WTC11 (cell line): Measurements from ENCODE around the gene LMCD1. TPM values are rescaled to one million over a fixed set of nuclear protein-coding genes. Genes with fewer than 3 reads are reported as not detected.

Experiments used
- ATAC-seq: fragments of 200-7000 bp; cut with Tn5 transposase; 2 replicates; pipeline ENCODE4 v1.10.0; 2021; ENCODE audit warnings: mild to moderate bottlenecking, moderate library complexity
- CTCF ChIA-PET: fragments of 300-600 bp; sonication (Branson Sonifier 250); formaldehyde crosslinking; loops from one replicate; lab custom pipeline; 2021; ENCODE audit warnings: antibody characterized with exemption; lab: Charles Lee
- POLR2A ChIA-PET: fragments of 350-600 bp; sonication (Branson Sonifier 250); formaldehyde crosslinking; loops from one replicate; lab custom pipeline; 2021; ENCODE audit warnings: antibody characterized with exemption; lab: Charles Lee
- DNase-seq: peaks from one replicate; pipeline ENCODE4 v3.0.0; 2021; ENCODE audit warnings: low spot score
- H3K27ac Mint-ChIP-seq: 2 replicates; pipeline ENCODE4 v1.8.0; 2021; ENCODE audit warnings: mixed read lengths
- H3K27me3 Mint-ChIP-seq: 2 replicates; pipeline ENCODE4 v1.8.0; 2021; ENCODE audit warnings: low read depth, mild to moderate bottlenecking, moderate library complexity, mixed read lengths
- H3K36me3 Mint-ChIP-seq: 2 replicates; pipeline ENCODE4 v1.8.0; 2021; ENCODE audit warnings: mixed read lengths
- H3K4me1 Mint-ChIP-seq: 2 replicates; pipeline ENCODE4 v1.8.0; 2022; ENCODE audit warnings: mixed read lengths
- H3K4me3 Mint-ChIP-seq: 2 replicates; pipeline ENCODE4 v1.8.0; 2021; ENCODE audit warnings: mild to moderate bottlenecking, moderate library complexity, mixed read lengths
- H3K9me3 Mint-ChIP-seq: 2 replicates; pipeline ENCODE4 v1.8.0; 2021; ENCODE audit warnings: mixed read lengths
- AR ChIP-seq: fragments of 250-450 bp; sonication (Bioruptor Pico); IDR thresholded peaks from 2 replicates; pipeline ENCODE4 v1.9.0; 2021; ENCODE audit warnings: mild to moderate bottlenecking
- CBFB ChIP-seq: sonication (generic); formaldehyde crosslinking; IDR thresholded peaks from 2 replicates; pipeline ENCODE4 v1.8.1; 2022; ENCODE audit warnings: mild to moderate bottlenecking, low read depth, missing genetic modification reagents
- ELF4 ChIP-seq: sonication (generic); formaldehyde crosslinking; IDR thresholded peaks from 2 replicates; pipeline ENCODE4 v1.8.1; 2022; ENCODE audit warnings: low read depth, mild to moderate bottlenecking, moderate library complexity, missing genetic modification reagents
- GRHL2 ChIP-seq: fragments of 250-450 bp; sonication (Bioruptor Pico); IDR thresholded peaks from 2 replicates; pipeline ENCODE4 v1.8.0; 2022; ENCODE audit warnings: mild to moderate bottlenecking, moderate library complexity; ENCODE audit not compliant: insufficient replicate concordance, severe bottlenecking
- MAX ChIP-seq: sonication (generic); formaldehyde crosslinking; IDR thresholded peaks from 2 replicates; pipeline ENCODE4 v1.8.0; 2022; ENCODE audit warnings: mild to moderate bottlenecking, missing genetic modification reagents
- NFATC4 ChIP-seq: fragments of 250-450 bp; sonication (Bioruptor Pico); IDR thresholded peaks from 2 replicates; pipeline ENCODE4 v1.9.0; 2021; ENCODE audit warnings: mild to moderate bottlenecking
- NFYB ChIP-seq: sonication (generic); formaldehyde crosslinking; conservative IDR thresholded peaks from 2 replicates; pipeline ENCODE4 v1.8.0; 2022; ENCODE audit warnings: low read depth, missing genetic modification reagents
- PRDM15 ChIP-seq: sonication (generic); formaldehyde crosslinking; IDR thresholded peaks from 2 replicates; pipeline ENCODE4 v1.8.0; 2022; ENCODE audit warnings: missing genetic modification reagents
- PRRX2 ChIP-seq: fragments of 250-450 bp; sonication (Bioruptor Pico); IDR thresholded peaks from 2 replicates; pipeline ENCODE4 v1.8.0; 2021; ENCODE audit warnings: mild to moderate bottlenecking
- RORB ChIP-seq: fragments of 250-450 bp; sonication (Bioruptor Pico); IDR thresholded peaks from 2 replicates; pipeline ENCODE4 v1.9.0; 2021; ENCODE audit warnings: mild to moderate bottlenecking
- SMAD4 ChIP-seq: sonication (generic); formaldehyde crosslinking; IDR thresholded peaks from 2 replicates; pipeline ENCODE4 v1.8.0; 2022; ENCODE audit warnings: mild to moderate bottlenecking, missing genetic modification reagents
- TEAD4 ChIP-seq: sonication (generic); formaldehyde crosslinking; IDR thresholded peaks from 2 replicates; pipeline ENCODE4 v1.8.0; 2022; ENCODE audit warnings: mild to moderate bottlenecking, missing genetic modification reagents
- ZNF232 ChIP-seq: sonication (generic); formaldehyde crosslinking; IDR thresholded peaks from 2 replicates; pipeline ENCODE4 v1.8.0; 2022; ENCODE audit warnings: mild to moderate bottlenecking, missing genetic modification reagents
- ZNF416 ChIP-seq: fragments of 250-450 bp; sonication (Bioruptor Pico); IDR thresholded peaks from 2 replicates; pipeline ENCODE4 v1.9.0; 2021; ENCODE audit warnings: mild to moderate bottlenecking, inconsistent platforms
- total RNA-seq: library from RNA; stranded (reverse); gene quantifications from 3 replicates; pipeline ENCODE4 v1.2.3, GENCODE V29; 2021
- TF ChIP-seq, protein P1 (sequence below): fragments of 250-450 bp; sonication (Bioruptor Pico); IDR thresholded peaks from 2 replicates; pipeline ENCODE4 v2.1.2; 2022; ENCODE audit warnings: mild to moderate bottlenecking, moderate library complexity
- TF ChIP-seq, protein P2 (sequence below): sonication (generic); formaldehyde crosslinking; IDR thresholded peaks from 2 replicates; pipeline ENCODE4 v1.8.0; 2023; ENCODE audit warnings: missing genetic modification reagents
- TF ChIP-seq, protein P3 (sequence below): sonication (generic); formaldehyde crosslinking; IDR thresholded peaks from 2 replicates; pipeline ENCODE4 v1.8.0; 2022; ENCODE audit warnings: mild to moderate bottlenecking, missing genetic modification reagents
- TF ChIP-seq, protein P4 (sequence below): sonication (generic); formaldehyde crosslinking; IDR thresholded peaks from 2 replicates; pipeline ENCODE4 v1.8.1; 2023; ENCODE audit warnings: mild to moderate bottlenecking, moderate library complexity, missing genetic modification reagents
- TF ChIP-seq, protein P5 (sequence below): sonication (generic); formaldehyde crosslinking; IDR thresholded peaks from 2 replicates; pipeline ENCODE4 v1.8.1; 2022; ENCODE audit warnings: low read depth, mild to moderate bottlenecking, moderate library complexity, missing genetic modification reagents, borderline replicate concordance
- TF ChIP-seq, protein P6 (sequence below): sonication (generic); formaldehyde crosslinking; conservative IDR thresholded peaks from 2 replicates; pipeline ENCODE4 v1.8.1; 2022; ENCODE audit warnings: mild to moderate bottlenecking, missing genetic modification reagents

LMCD1 gene
- total RNA-seq, 1 experiment from 2014 or later, result 12.5 TPM

- TF ChIP-seq, protein P1, sequence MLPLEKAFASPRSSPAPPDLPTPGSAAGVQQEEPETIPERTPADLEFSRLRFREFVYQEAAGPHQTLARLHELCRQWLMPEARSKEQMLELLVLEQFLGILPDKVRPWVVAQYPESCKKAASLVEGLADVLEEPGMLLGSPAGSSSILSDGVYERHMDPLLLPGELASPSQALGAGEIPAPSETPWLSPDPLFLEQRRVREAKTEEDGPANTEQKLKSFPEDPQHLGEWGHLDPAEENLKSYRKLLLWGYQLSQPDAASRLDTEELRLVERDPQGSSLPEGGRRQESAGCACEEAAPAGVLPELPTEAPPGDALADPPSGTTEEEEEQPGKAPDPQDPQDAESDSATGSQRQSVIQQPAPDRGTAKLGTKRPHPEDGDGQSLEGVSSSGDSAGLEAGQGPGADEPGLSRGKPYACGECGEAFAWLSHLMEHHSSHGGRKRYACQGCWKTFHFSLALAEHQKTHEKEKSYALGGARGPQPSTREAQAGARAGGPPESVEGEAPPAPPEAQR (CRISPR knock-in tag), result no peak
These were observed 5.9 kb downstream of the LMCD1 start (continued) for GRCh38 chr3:8507496-8507895.

DNA sequence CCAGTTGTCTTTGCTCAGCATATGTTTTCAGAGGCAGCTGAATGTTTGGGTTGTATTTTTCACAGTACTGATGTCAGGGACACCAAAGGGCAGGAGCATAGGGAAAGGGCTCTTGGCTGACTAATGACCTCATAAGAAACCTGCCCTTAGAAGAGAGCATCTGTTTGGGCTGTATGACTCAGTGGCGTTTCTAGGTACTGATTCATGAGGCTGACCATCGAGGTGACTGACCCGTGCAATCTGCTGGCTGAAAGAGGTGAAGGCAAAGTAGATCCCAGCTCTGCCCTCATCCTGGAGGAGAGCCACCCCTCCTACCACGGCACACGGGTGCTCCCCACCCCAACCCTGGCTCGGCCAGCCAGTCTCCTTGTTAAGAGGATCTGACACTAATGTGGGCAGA, 8.3 kb downstream of the LMCD1 start:
- ATAC-seq (no peak), DNase-seq (no peak)
- H3K36me3 Mint-ChIP-seq, result no peaks in the 10 kb centered on the region; the same call in 1 of the 2 replicates
- TF ChIP-seq NFYB (CRISPR knock-in tag) (no peak), NFATC4 (no peak), GRHL2 (CRISPR knock-in tag) (no peak), CBFB (CRISPR knock-in tag) (no peak)
- ChIA-PET CTCF (no interaction called here), POLR2A (no interaction called here)
- H3K4me3 Mint-ChIP-seq, result no peak overlapping the region
- H3K27ac Mint-ChIP-seq, result no peak overlapping the region
- H3K27me3 Mint-ChIP-seq, result no peaks in the 10 kb centered on the region
- H3K4me1 Mint-ChIP-seq, result peaks cover 8% of the 10 kb centered on the region
- H3K9me3 Mint-ChIP-seq, result no peaks in the 10 kb centered on the region

DNA sequence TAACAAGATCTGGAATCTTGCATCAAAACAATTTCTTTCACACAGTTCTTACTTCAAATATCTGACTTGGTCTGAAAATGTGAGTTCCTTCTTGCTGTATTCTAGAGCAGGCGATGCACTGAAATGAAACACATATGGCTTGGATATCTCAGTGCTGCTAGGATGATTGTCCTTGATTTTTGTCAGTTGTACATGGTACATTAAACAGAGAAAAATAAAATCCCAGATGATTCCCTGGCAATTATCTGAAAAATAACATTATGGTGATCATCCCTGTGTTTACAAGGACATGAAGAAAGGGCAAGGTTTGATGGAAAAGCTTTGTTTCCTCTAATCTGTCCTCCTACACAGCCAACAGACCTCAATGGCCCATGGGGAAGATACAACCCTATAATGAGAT, 10.6 kb downstream of the LMCD1 start:
- ATAC-seq (no peak), DNase-seq (no peak)
- Mint-ChIP-seq H3K4me3 (no peak overlapping the region), H3K4me1 (peaks cover 6% of the 10 kb centered on the region; the same call in 1 of the 2 replicates), H3K27me3 (no peaks in the 10 kb centered on the region), H3K9me3 (no peaks in the 10 kb centered on the region), H3K36me3 (peaks cover 2% of the 10 kb centered on the region; the same call in 1 of the 2 replicates), H3K27ac (no peak overlapping the region)
- ChIA-PET POLR2A (interaction anchor here (1.3 kb wide), 1 partner anchor 11 kb away, joined by 4 read pairs; the partner anchor contains the start of gene LMCD1), CTCF (interaction anchor here (0.5 to 1.4 kb wide), 2 partner anchors 10 to 21 kb away, joined by 3 to 6 read pairs; partner anchors contain the start of gene LMCD1)
- TF ChIP-seq AR (CRISPR knock-in tag) (no peak), ELF4 (no peak), MAX (CRISPR knock-in tag) (no peak), PRDM15 (no peak), PRRX2 (CRISPR knock-in tag) (no peak), RORB (CRISPR knock-in tag) (no peak), SMAD4 (no peak), TEAD4 (CRISPR knock-in tag) (no peak), ZNF416 (CRISPR knock-in tag) (no peak), ZNF232 (CRISPR knock-in tag) (no peak)
- TF ChIP-seq, protein P2, sequence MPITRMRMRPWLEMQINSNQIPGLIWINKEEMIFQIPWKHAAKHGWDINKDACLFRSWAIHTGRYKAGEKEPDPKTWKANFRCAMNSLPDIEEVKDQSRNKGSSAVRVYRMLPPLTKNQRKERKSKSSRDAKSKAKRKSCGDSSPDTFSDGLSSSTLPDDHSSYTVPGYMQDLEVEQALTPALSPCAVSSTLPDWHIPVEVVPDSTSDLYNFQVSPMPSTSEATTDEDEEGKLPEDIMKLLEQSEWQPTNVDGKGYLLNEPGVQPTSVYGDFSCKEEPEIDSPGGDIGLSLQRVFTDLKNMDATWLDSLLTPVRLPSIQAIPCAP (CRISPR knock-in tag), result no peak
- TF ChIP-seq, protein P3, sequence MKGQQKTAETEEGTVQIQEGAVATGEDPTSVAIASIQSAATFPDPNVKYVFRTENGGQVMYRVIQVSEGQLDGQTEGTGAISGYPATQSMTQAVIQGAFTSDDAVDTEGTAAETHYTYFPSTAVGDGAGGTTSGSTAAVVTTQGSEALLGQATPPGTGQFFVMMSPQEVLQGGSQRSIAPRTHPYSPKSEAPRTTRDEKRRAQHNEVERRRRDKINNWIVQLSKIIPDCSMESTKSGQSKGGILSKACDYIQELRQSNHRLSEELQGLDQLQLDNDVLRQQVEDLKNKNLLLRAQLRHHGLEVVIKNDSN (CRISPR knock-in tag), result no peak
- TF ChIP-seq, protein P4, sequence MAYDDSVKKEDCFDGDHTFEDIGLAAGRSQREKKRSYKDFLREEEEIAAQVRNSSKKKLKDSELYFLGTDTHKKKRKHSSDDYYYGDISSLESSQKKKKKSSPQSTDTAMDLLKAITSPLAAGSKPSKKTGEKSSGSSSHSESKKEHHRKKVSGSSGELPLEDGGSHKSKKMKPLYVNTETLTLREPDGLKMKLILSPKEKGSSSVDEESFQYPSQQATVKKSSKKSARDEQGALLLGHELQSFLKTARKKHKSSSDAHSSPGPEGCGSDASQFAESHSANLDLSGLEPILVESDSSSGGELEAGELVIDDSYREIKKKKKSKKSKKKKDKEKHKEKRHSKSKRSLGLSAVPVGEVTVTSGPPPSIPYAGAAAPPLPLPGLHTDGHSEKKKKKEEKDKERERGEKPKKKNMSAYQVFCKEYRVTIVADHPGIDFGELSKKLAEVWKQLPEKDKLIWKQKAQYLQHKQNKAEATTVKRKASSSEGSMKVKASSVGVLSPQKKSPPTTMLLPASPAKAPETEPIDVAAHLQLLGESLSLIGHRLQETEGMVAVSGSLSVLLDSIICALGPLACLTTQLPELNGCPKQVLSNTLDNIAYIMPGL (CRISPR knock-in tag), result no peak
- TF ChIP-seq, protein P5, sequence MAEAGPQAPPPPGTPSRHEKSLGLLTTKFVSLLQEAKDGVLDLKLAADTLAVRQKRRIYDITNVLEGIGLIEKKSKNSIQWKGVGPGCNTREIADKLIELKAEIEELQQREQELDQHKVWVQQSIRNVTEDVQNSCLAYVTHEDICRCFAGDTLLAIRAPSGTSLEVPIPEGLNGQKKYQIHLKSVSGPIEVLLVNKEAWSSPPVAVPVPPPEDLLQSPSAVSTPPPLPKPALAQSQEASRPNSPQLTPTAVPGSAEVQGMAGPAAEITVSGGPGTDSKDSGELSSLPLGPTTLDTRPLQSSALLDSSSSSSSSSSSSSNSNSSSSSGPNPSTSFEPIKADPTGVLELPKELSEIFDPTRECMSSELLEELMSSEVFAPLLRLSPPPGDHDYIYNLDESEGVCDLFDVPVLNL (CRISPR knock-in tag), result no peak
- TF ChIP-seq, protein P6, sequence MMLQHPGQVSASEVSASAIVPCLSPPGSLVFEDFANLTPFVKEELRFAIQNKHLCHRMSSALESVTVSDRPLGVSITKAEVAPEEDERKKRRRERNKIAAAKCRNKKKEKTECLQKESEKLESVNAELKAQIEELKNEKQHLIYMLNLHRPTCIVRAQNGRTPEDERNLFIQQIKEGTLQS (CRISPR knock-in tag), result no peak
